H1 (cell line): ENCODE data around the gene TP53RK. TPM values are rescaled to one million over a fixed set of nuclear protein-coding genes. Genes with fewer than 3 reads are reported as not detected.
A peak's percentile ranks its signal among the peaks of the same experiment; 100 is the strongest.

Experiments
- CTCF ChIA-PET: fragments of 300-600 bp; sonication (Branson Sonifier 250); formaldehyde crosslinking; loops from one replicate; lab custom pipeline; 2021; ENCODE audit not compliant: partially characterized antibody; lab: Charles Lee
- POLR2A ChIA-PET: fragments of 300-600 bp; sonication (Branson Sonifier 250); formaldehyde crosslinking; loops from one replicate; lab custom pipeline; 2021; ENCODE audit warnings: inconsistent platforms; ENCODE audit not compliant: partially characterized antibody; lab: Charles Lee
- DNase-seq, 2 experiments: peaks; one replicate each; pipeline versions ENCODE4 v3.0.0 to v3.0.0-alpha.2; 2010 to 2022; ENCODE audit warnings: low spot score in 2 of 2, low read depth in 1 of 2, mixed read lengths in 1 of 2
- FAIRE-seq: peaks from 2 replicates; lab custom pipeline; 2011; peaks lifted over from hg19 to GRCh38; lab: Jason Lieb, UNC
- H2AFZ ChIP-seq: 2 replicates; pipeline ENCODE4 v1.8.1; 2012; ENCODE audit warnings: low read length, inconsistent platforms
- H2AK5ac ChIP-seq: 2 replicates; pipeline ENCODE4 v1.6.1; 2013; ENCODE audit warnings: low read depth, low read length
- H2BK120ac ChIP-seq: replicated peaks from 2 replicates; pipeline ENCODE3; 2013; ENCODE audit warnings: low read depth, low read length, inconsistent platforms
- H2BK12ac ChIP-seq: 2 replicates; pipeline ENCODE4 v1.6.1; 2013; ENCODE audit warnings: low read depth, low read length
- H2BK15ac ChIP-seq: 2 replicates; pipeline ENCODE4 v1.6.1; 2013; ENCODE audit warnings: low read length
- H2BK20ac ChIP-seq: 2 replicates; pipeline ENCODE4 v1.6.1; 2013; ENCODE audit warnings: low read length
- H2BK5ac ChIP-seq: 2 replicates; pipeline ENCODE4 v1.6.1; 2013; ENCODE audit warnings: low read depth, low read length
- H3K14ac ChIP-seq: 2 replicates; pipeline ENCODE4 v1.6.1; 2013; ENCODE audit warnings: inconsistent platforms; ENCODE audit not compliant: insufficient read length
- H3K18ac ChIP-seq: 2 replicates; pipeline ENCODE4 v1.6.1; 2013; ENCODE audit warnings: low read length; ENCODE audit errors: extremely low read depth
- H3K23ac ChIP-seq: 2 replicates; pipeline ENCODE4 v1.6.1; 2013; ENCODE audit warnings: inconsistent platforms; ENCODE audit not compliant: insufficient read length
- H3K23me2 ChIP-seq: 2 replicates; pipeline ENCODE4 v1.6.1; 2013; ENCODE audit warnings: low read depth, low read length
- H3K27ac ChIP-seq: 2 replicates; pipeline ENCODE4 v1.6.1; 2011; ENCODE audit warnings: low read depth, low read length, inconsistent platforms
- H3K27me3 ChIP-seq, 4 experiments: replicated peaks in 1 of 4; 1 replicate in 1 of 4; 2 replicates in 3 of 4; pipeline versions ENCODE4 v1.6.1 to v1.8.1; 2011 to 2013; ENCODE audit warnings: low read length in 3 of 4, mild to moderate bottlenecking in 3 of 4, inconsistent platforms in 2 of 4, mixed read lengths in 2 of 4, moderate library complexity in 1 of 4; ENCODE audit not compliant: control insufficient read depth in 3 of 4, insufficient read depth in 3 of 4; ENCODE audit errors: extremely low read depth in 1 of 4
- H3K36me3 ChIP-seq, 4 experiments: 2 replicates each; pipeline versions ENCODE4 v1.6.1 to v1.8.1; 2011 to 2013; ENCODE audit warnings: mild to moderate bottlenecking in 4 of 4, low read length in 3 of 4, moderate library complexity in 2 of 4, control low read depth in 1 of 4, inconsistent platforms in 1 of 4; ENCODE audit not compliant: insufficient read depth in 4 of 4, control insufficient read depth in 2 of 4
- H3K4ac ChIP-seq: replicated peaks from 2 replicates; pipeline ENCODE3; 2013; ENCODE audit warnings: low read length, low read depth, mixed read lengths, inconsistent platforms; ENCODE audit not compliant: insufficient read length
- H3K4me1 ChIP-seq, 4 experiments: replicated peaks in 1 of 4; 1 replicate in 1 of 4; 2 replicates in 3 of 4; pipeline versions ENCODE4 v1.6.1 to v1.8.1; 2011 to 2013; ENCODE audit warnings: low read length in 3 of 4, inconsistent platforms in 2 of 4, mixed read lengths in 1 of 4; ENCODE audit not compliant: insufficient read depth in 4 of 4, control insufficient read depth in 3 of 4
- H3K4me2 ChIP-seq, 2 experiments: 2 replicates each; pipeline versions ENCODE4 v1.6.1 to v1.8.1; 2011 to 2013; ENCODE audit warnings: low read depth in 2 of 2, low read length in 2 of 2, control low read depth in 1 of 2, inconsistent platforms in 1 of 2, mild to moderate bottlenecking in 1 of 2; ENCODE audit not compliant: insufficient read depth in 1 of 2
- H3K4me3 ChIP-seq, 4 experiments: fragments of 200-600, 300-600 bp in 1 of 4; sonication (generic), shearing (Covaris generic), sonication (Bioruptor Twin) in 1 of 4; 2 replicates each; pipeline versions ENCODE4 v1.5.1 to v1.8.1; 2011 to 2016; ENCODE audit warnings: low read length in 4 of 4, low read depth in 3 of 4, control low read depth in 2 of 4, inconsistent platforms in 2 of 4, mild to moderate bottlenecking in 2 of 4, mixed read lengths in 1 of 4, moderate library complexity in 1 of 4; ENCODE audit not compliant: insufficient read depth in 2 of 4; ENCODE audit errors: extremely low read depth in 1 of 4
- H3K56ac ChIP-seq: replicated peaks from 2 replicates; pipeline ENCODE3; 2013; ENCODE audit warnings: low read depth, mild to moderate bottlenecking, mixed read lengths, low read length, inconsistent platforms; ENCODE audit not compliant: insufficient read length
- H3K79me1 ChIP-seq: 2 replicates; pipeline ENCODE4 v1.6.1; 2013; ENCODE audit warnings: low read depth, low read length, control low read depth
- H3K79me2 ChIP-seq, 2 experiments: 2 replicates each; pipeline versions ENCODE4 v1.6.1 to v1.8.1; 2012 to 2013; ENCODE audit warnings: low read length in 2 of 2, mild to moderate bottlenecking in 2 of 2, inconsistent platforms in 1 of 2; ENCODE audit not compliant: insufficient read depth in 2 of 2, control insufficient read depth in 1 of 2
- H3K9ac ChIP-seq, 4 experiments: replicated peaks in 1 of 4; 1 replicate in 1 of 4; 2 replicates in 3 of 4; pipeline versions ENCODE4 v1.6.1 to v1.8.1; 2011 to 2013; ENCODE audit warnings: low read depth in 3 of 4, low read length in 3 of 4, control low read depth in 2 of 4, mild to moderate bottlenecking in 2 of 4, moderate library complexity in 2 of 4, inconsistent platforms in 1 of 4; ENCODE audit errors: extremely low read depth in 1 of 4
- H3K9me3 ChIP-seq, 2 experiments: 2 replicates each; pipeline versions ENCODE4 v1.6.1 to v1.8.1; 2012 to 2013; ENCODE audit warnings: mild to moderate bottlenecking in 2 of 2, moderate library complexity in 2 of 2, control low read depth in 1 of 2, inconsistent platforms in 1 of 2, low read depth in 1 of 2, low read length in 1 of 2, mixed read lengths in 1 of 2; ENCODE audit not compliant: insufficient read depth in 2 of 2
- H4K20me1 ChIP-seq, 2 experiments: replicated peaks in 1 of 2; 2 replicates each; pipeline versions ENCODE3 to v1.8.1; 2011 to 2013; ENCODE audit warnings: inconsistent platforms in 2 of 2, low read length in 2 of 2, mild to moderate bottlenecking in 1 of 2; ENCODE audit not compliant: insufficient read depth in 2 of 2, control insufficient read depth in 1 of 2
- H4K5ac ChIP-seq: 2 replicates; pipeline ENCODE4 v1.6.1; 2013; ENCODE audit warnings: low read length, low read depth, mixed read lengths, inconsistent platforms; ENCODE audit not compliant: insufficient read length
- H4K8ac ChIP-seq: 2 replicates; pipeline ENCODE4 v1.8.0; 2013; ENCODE audit warnings: mild to moderate bottlenecking, moderate library complexity, low read length, inconsistent platforms; ENCODE audit not compliant: insufficient read depth; ENCODE audit errors: extremely low read depth
- H4K91ac ChIP-seq: replicated peaks from 2 replicates; pipeline ENCODE3; 2013; ENCODE audit warnings: low read length, mixed read lengths, inconsistent platforms; ENCODE audit not compliant: insufficient read length
- ATF2 ChIP-seq: IDR thresholded peaks from 2 replicates; pipeline ENCODE4 v1.6.1; 2012; ENCODE audit warnings: low read length, inconsistent platforms
- CEBPB ChIP-seq: IDR thresholded peaks from 2 replicates; pipeline ENCODE4 v1.6.1; 2012; ENCODE audit warnings: low read depth, low read length
- KDM1A ChIP-seq: fragments of 200-600, 300-600 bp; sonication (generic); IDR thresholded peaks from 2 replicates; pipeline ENCODE4 v1.7.1; 2016; ENCODE audit warnings: mild to moderate bottlenecking, low read length, borderline replicate concordance
- POU5F1 ChIP-seq: IDR thresholded peaks from 2 replicates; pipeline ENCODE4 v1.6.1; 2011; ENCODE audit warnings: low read depth, mild to moderate bottlenecking, low read length, moderate library complexity
- TEAD4 ChIP-seq: IDR thresholded peaks from 2 replicates; pipeline ENCODE4 v1.6.1; 2012; ENCODE audit warnings: low read depth, low read length, inconsistent platforms, mixed read lengths
- WGBS, 2 experiments: shearing (Covaris generic) in 1 of 2; methylation state at CpG; one replicate each; pipeline versions ENCODE4 v1.1.6 to v1.1.7; 2013 to 2015; ENCODE audit warnings: low lambda C conversion rate in 2 of 2, mixed read lengths in 2 of 2, inconsistent platforms in 1 of 2, low coverage in 1 of 2, missing lambda C conversion rate in 1 of 2; ENCODE audit not compliant: insufficient replicate concordance in 2 of 2, insufficient coverage in 1 of 2, insufficient read length in 1 of 2; ENCODE audit errors: extremely low coverage in 1 of 2, missing lambda C conversion rate in 1 of 2; 5-methylcytosine and 5-hydroxymethylcytosine counted together
- polyA plus RNA-seq, 7 experiments: library from polyadenylated mRNA; depleted of rRNA in 3 of 7; stranded (reverse) in 5 of 7; unstranded in 2 of 7; fragments of >200 nt in 5 of 7; fragments of 200-250 nt in 2 of 7; gene quantifications; 1 replicate in 5 of 7; 2 replicates in 1 of 7; 4 replicates in 1 of 7; pipeline versions ENCODE4 v1.2.1 to v1.2.3, GENCODE V29; 2011 to 2013; ENCODE audit warnings: missing spikeins in 2 of 7, mixed read lengths in 2 of 7
- total RNA-seq: library from RNA; stranded (reverse); fragmentation: NEBNext Ultra II Directional; extraction: Animal tissue kit (Norgen Biotek cat#: 25700); gene quantifications from 2 replicates; pipeline ENCODE4 v1.2.1, GENCODE V29; 2021

TP53RK gene
- total and polyA plus RNA-seq, 2 of the 8 experiments (the other 6 are each of a cell fraction or from before 2014, with no cell fraction given) = 8.5 to 16.3 TPM

GRCh38 chr20:46704714-46705377 is 15.6 kb upstream of the TP53RK start:
- Histone ChIP-seq H3K9me3 (peaks cover 0 to 12% of the 10 kb centered on the region in 2 experiments; a peak in 2 of 4 replicates), H3K4me2 (peak overlapping the region; percentile 16 to 52; a peak in 2 of 4 replicates), H3K4ac (no peak overlapping the region), H3K4me1 (peaks cover 2 to 18% (median 16%) of the 10 kb centered on the region in 4 experiments), H4K91ac (peak overlapping the region; percentile 22), H3K14ac (no peak overlapping the region), H3K9ac (no peak overlapping the region), H3K36me3 (no peaks in the 10 kb centered on the region), H2AK5ac (no peak overlapping the region; the same call in 1 of the 2 replicates), H4K8ac (no peak overlapping the region; the same call in 1 of the 2 replicates), H3K18ac (no peak overlapping the region), H2BK15ac (no peak overlapping the region), H3K56ac (no peak overlapping the region), H2BK5ac (no peak overlapping the region), H3K23ac (no peak overlapping the region), H3K27ac (no peak overlapping the region; the same call in 1 of the 2 replicates), H4K20me1 (no peaks in the 10 kb centered on the region), H2BK12ac (peak overlapping the region; percentile 29; the same call in 1 of the 2 replicates), H3K79me2 (no peaks in the 10 kb centered on the region), H3K23me2 (peaks cover 4% of the 10 kb centered on the region; the same call in 1 of the 2 replicates), H3K4me3 (peak overlapping the region in 1 of 4 experiments; percentile 3; a peak in 1 of 8 replicates), H2AFZ (peak overlapping the region; percentile 19; the same call in 1 of the 2 replicates), H2BK120ac (no peak overlapping the region), H3K79me1 (no peaks in the 10 kb centered on the region), H3K27me3 (no peaks in the 10 kb centered on the region), H2BK20ac (0 out of 2 replicates have a peak overlapping the region, but pooled peaks have one; percentile 9), H4K5ac (no peak overlapping the region)
- peak; percentile 50; the same call in 1 of the 2 replicates for TF ChIP-seq CEBPB
- no peak for TF ChIP-seq POU5F1
- TF ChIP-seq KDM1A = peak; percentile 84; the same call in 1 of the 2 replicates
- TF ChIP-seq ATF2 = no peak
- TF ChIP-seq TEAD4 = no peak
- DNase-seq (no peak), FAIRE-seq (no peak)
- WGBS, 2 experiments = 60% methylated on average over 7 of the region's 7 CpGs; no CpG with 5 or more reads in 1 of the 2 experiments
- POLR2A ChIA-PET = interaction anchor here (0.9 to 4.7 kb wide), 5 partner anchors 10 to 22 kb away, joined by 3 to 22 read pairs (median 4); partner anchors contain the start of gene TP53RK
- CTCF ChIA-PET = interaction anchor here (1.3 to 1.8 kb wide), 3 partner anchors 8 to 142 kb away, joined by 4 to 8 read pairs (median 4); no protein-coding TSS in a partner anchor
